GM19035 (cell line): ENCODE measurements around the gene RBBP7.

Experiments used
- ATAC-seq: cut with Tn5 transposase; IDR thresholded peaks from one replicate; pipeline ENCODE4 v1.9.1; 2021; ENCODE audit not compliant: unreplicated experiment

RBBP7 gene

GRCh38 chrX:16827225-16827624 is 42.9 kb downstream of the RBBP7 start:
- no peak for ATAC-seq

GRCh38 chrX:16826207-16826606 is 44.0 kb downstream of the RBBP7 start:
- ATAC-seq: no peak

- no peak for ATAC-seq
Observed at GRCh38 chrX:16825264-16826035, 44.7 kb downstream of the RBBP7 start.

GRCh38 chrX:16822723-16823122 is 47.4 kb downstream of the RBBP7 start:
- ATAC-seq: no peak

GRCh38 chrX:16819634-16820033 is 50.5 kb downstream of the RBBP7 start:
- ATAC-seq: no peak

GRCh38 chrX:16814597-16814996 is 55.6 kb downstream of the RBBP7 start:
- no peak for ATAC-seq

- no peak for ATAC-seq
Observed at GRCh38 chrX:16807976-16808542, 62.1 kb downstream of the RBBP7 start.

- no peak for ATAC-seq
Observed at GRCh38 chrX:16807548-16807947, 62.6 kb downstream of the RBBP7 start.

GRCh38 chrX:16804923-16805464 is 65.2 kb downstream of the RBBP7 start:
- no peak for ATAC-seq

- ATAC-seq: no peak
Observed at GRCh38 chrX:16797841-16798240, 72.3 kb downstream of the RBBP7 start.

GRCh38 chrX:16797358-16797757 is 72.8 kb downstream of the RBBP7 start:
- ATAC-seq: no peak

- no peak for ATAC-seq
Observed at GRCh38 chrX:16796298-16796697, 73.9 kb downstream of the RBBP7 start.
